GM12878 (cell line): Measurements from ENCODE around the gene PDZRN4. TPM values are rescaled to one million over a fixed set of nuclear protein-coding genes. Genes with fewer than 3 reads are reported as not detected.

Experiments
- ATAC-seq: fragments of 200-7000 bp; cut with Tn5 transposase; 3 replicates; pipeline ENCODE4 v1.9.1; 2020; ENCODE audit warnings: mild to moderate bottlenecking, moderate library complexity
- BruUV-seq: library from RNA; stranded (reverse); fragments of 400-500 nt; replicated peaks from 2 replicates; lab custom pipeline; 2021; lab: Mats Ljungman, UMichigan
- CTCF ChIA-PET: fragments of 300-600 bp; sonication (Branson Sonifier 250); formaldehyde crosslinking; extraction: SDS; loops from one replicate; lab custom pipeline; 2021; ENCODE audit warnings: inconsistent platforms; lab: Yijun Ruan, JAX
- POLR2A ChIA-PET: fragments of 350-600 bp; formaldehyde crosslinking; extraction: SDS; loops from one replicate; lab custom pipeline; 2021; ENCODE audit warnings: inconsistent platforms; lab: Charles Lee
- RAD21 ChIA-PET: fragments of 300-600 bp; sonication (Branson Sonifier 250); formaldehyde crosslinking; loops from one replicate; lab custom pipeline; 2023; ENCODE audit warnings: antibody characterized with exemption; ENCODE audit not compliant: unreplicated experiment; lab: Charles Lee
- SMC1A ChIA-PET: fragments of 300-600 bp; sonication (Branson Sonifier 250); formaldehyde crosslinking; loops from one replicate; lab custom pipeline; 2023; ENCODE audit not compliant: unreplicated experiment, uncharacterized antibody; lab: Charles Lee
- DNase-seq: peaks from one replicate; pipeline ENCODE4 v3.0.0-alpha.2; 2011; ENCODE audit warnings: low read depth, low spot score
- FAIRE-seq: peaks from 3 replicates; lab custom pipeline; 2011; peaks lifted over from hg19 to GRCh38; lab: Jason Lieb, UNC
- H2AFZ ChIP-seq: 2 replicates; pipeline ENCODE4 v1.6.0; 2011; ENCODE audit warnings: low read depth, low read length, control low read depth; ENCODE audit not compliant: control insufficient read depth
- H3K27ac ChIP-seq: 2 replicates; pipeline ENCODE4 v1.5.1; 2011; ENCODE audit warnings: control low read depth; ENCODE audit not compliant: control insufficient read depth, insufficient read depth
- H3K27me3 ChIP-seq, 2 experiments: replicated peaks in 1 of 2; 2 replicates each; pipeline versions ENCODE4 v1.6.0 to v1.6.1; 2011; ENCODE audit warnings: low read length in 1 of 2; ENCODE audit not compliant: control insufficient read depth in 2 of 2, insufficient read depth in 2 of 2
- H3K36me3 ChIP-seq, 2 experiments: 2 replicates each; pipeline ENCODE4 v1.5.1; 2011; ENCODE audit warnings: low read length in 1 of 2; ENCODE audit not compliant: control insufficient read depth in 2 of 2, insufficient read depth in 2 of 2
- H3K4me1 ChIP-seq: 2 replicates; pipeline ENCODE4 v1.6.1; 2011; ENCODE audit warnings: mild to moderate bottlenecking, low read length, moderate library complexity, mixed read lengths; ENCODE audit not compliant: control insufficient read depth, insufficient read depth
- H3K4me2 ChIP-seq: 2 replicates; pipeline ENCODE4 v1.6.0; 2011; ENCODE audit warnings: control low read depth; ENCODE audit not compliant: control insufficient read depth, insufficient read depth
- H3K4me3 ChIP-seq: fragments of 200-600 bp; sonication (generic); 2 replicates; pipeline ENCODE4 v1.5.1; 2016
- H3K79me2 ChIP-seq: 2 replicates; pipeline ENCODE4 v1.6.0; 2011; ENCODE audit warnings: low read length; ENCODE audit not compliant: control insufficient read depth, insufficient read depth
- H3K9ac ChIP-seq: 2 replicates; pipeline ENCODE4 v1.8.0; 2011; ENCODE audit warnings: low read length, control low read depth, mixed read lengths; ENCODE audit not compliant: control insufficient read depth, insufficient read depth
- H3K9me3 ChIP-seq: replicated peaks from 3 replicates; pipeline ENCODE4 v1.5.1; 2011; ENCODE audit warnings: mild to moderate bottlenecking, low read length; ENCODE audit not compliant: control insufficient read depth, insufficient read depth
- H4K20me1 ChIP-seq: 2 replicates; pipeline ENCODE4 v1.6.0; 2011; ENCODE audit not compliant: control insufficient read depth, insufficient read depth
- BACH1 ChIP-seq: fragments of 450-650 bp; IDR thresholded peaks from 2 replicates; pipeline ENCODE4 v1.6.1; 2017; ENCODE audit warnings: mild to moderate bottlenecking, borderline replicate concordance
- BHLHE40 ChIP-seq, 2 experiments: fragments of 450-650 bp in 1 of 2; IDR thresholded peaks; 2 replicates each; pipeline ENCODE4 v1.6.1; 2011 to 2017; ENCODE audit warnings: low read depth in 2 of 2, borderline replicate concordance in 1 of 2, improper control_type of control experiment in 1 of 2, low read length in 1 of 2, mild to moderate bottlenecking in 1 of 2
- CBX3 ChIP-seq: fragments of 200-600 bp; sonication (generic); IDR thresholded peaks from 2 replicates; pipeline ENCODE4 v1.6.1; 2016; ENCODE audit warnings: low read depth, borderline replicate concordance
- MTA2 ChIP-seq: fragments of 450-650 bp; IDR thresholded peaks from 2 replicates; pipeline ENCODE4 v1.6.1; 2016; ENCODE audit warnings: low read depth, mild to moderate bottlenecking, moderate library complexity
- SMAD5 ChIP-seq: IDR thresholded peaks from 2 replicates; pipeline ENCODE4 v1.6.1; 2016; ENCODE audit warnings: antibody characterized with exemption, low read depth
- SUZ12 ChIP-seq: fragments of 200-600 bp; sonication (generic); IDR thresholded peaks from one replicate; pipeline ENCODE4 v1.6.1; 2018; ENCODE audit warnings: antibody characterized with exemption, mild to moderate bottlenecking; ENCODE audit not compliant: unreplicated experiment
- ZBTB4 ChIP-seq: fragments of 450-650 bp; formaldehyde crosslinking; IDR thresholded peaks from 2 replicates; pipeline ENCODE4 v1.4.0; 2022; ENCODE audit warnings: mild to moderate bottlenecking, moderate library complexity
- WGBS: methylation state at CpG from one replicate; pipeline ENCODE4 v1.1.6; 2016; ENCODE audit warnings: low lambda C conversion rate; ENCODE audit not compliant: insufficient replicate concordance, insufficient coverage; ENCODE audit errors: missing lambda C conversion rate; 5-methylcytosine and 5-hydroxymethylcytosine counted together
- in situ Hi-C: fragments of 300-500 bp; cut with MboI; formaldehyde crosslinking; loops from 9 replicates; pipeline ENCODE4 v1.14.3; 2018; ENCODE audit warnings: mixed read lengths
- intact Hi-C: fragments of 100-400 bp; cut with micrococcal nuclease; formaldehyde crosslinking; loops from one replicate; pipeline ENCODE4 v1.14.2; 2022; ENCODE audit not compliant: unreplicated experiment
- polyA plus RNA-seq, 11 experiments: library from polyadenylated mRNA; depleted of rRNA in 4 of 11; unstranded in 6 of 11; stranded (reverse) in 5 of 11; fragments of >200 nt; fragmentation: Nextera tagmentation in 4 of 11; fragmentation: Illumina TruSeq in 1 of 11; extraction: Ambion mirVana in 4 of 11; extraction: Trizol in 1 of 11; gene quantifications; 1 replicate in 1 of 11; 2 replicates in 10 of 11; pipeline versions ENCODE4 v1.2.1 to v1.2.3, GENCODE V29; 2011 to 2016; ENCODE audit warnings: inconsistent platforms in 2 of 11, missing spikeins in 2 of 11, low read depth in 1 of 11
- total RNA-seq, 4 experiments: library from RNA; depleted of rRNA in 3 of 4; stranded (reverse); fragments of >200 nt in 3 of 4; fragmentation: Illumina TruSeq in 1 of 4; extraction: Trizol in 1 of 4; gene quantifications; 2 replicates each; pipeline versions ENCODE4 v1.2.1 to v1.2.3, GENCODE V29; 2013 to 2021
- TF ChIP-seq, protein P1 (sequence below): fragments of 450-650 bp; IDR thresholded peaks from 2 replicates; pipeline ENCODE4 v1.6.1; 2016; ENCODE audit warnings: mild to moderate bottlenecking, moderate library complexity, borderline replicate concordance
- TF ChIP-seq, protein P2 (sequence below): fragments of 450-650 bp; IDR thresholded peaks from 2 replicates; pipeline ENCODE4 v1.6.1; 2018; ENCODE audit warnings: borderline replicate concordance, mild to moderate bottlenecking; ENCODE audit not compliant: partially characterized antibody

PDZRN4 gene
- total and polyA plus RNA-seq, 10 of the 15 experiments (the other 5 are each of a cell fraction or from before 2014, with no cell fraction given) = 0.03 TPM; not detected in 9

DNA sequence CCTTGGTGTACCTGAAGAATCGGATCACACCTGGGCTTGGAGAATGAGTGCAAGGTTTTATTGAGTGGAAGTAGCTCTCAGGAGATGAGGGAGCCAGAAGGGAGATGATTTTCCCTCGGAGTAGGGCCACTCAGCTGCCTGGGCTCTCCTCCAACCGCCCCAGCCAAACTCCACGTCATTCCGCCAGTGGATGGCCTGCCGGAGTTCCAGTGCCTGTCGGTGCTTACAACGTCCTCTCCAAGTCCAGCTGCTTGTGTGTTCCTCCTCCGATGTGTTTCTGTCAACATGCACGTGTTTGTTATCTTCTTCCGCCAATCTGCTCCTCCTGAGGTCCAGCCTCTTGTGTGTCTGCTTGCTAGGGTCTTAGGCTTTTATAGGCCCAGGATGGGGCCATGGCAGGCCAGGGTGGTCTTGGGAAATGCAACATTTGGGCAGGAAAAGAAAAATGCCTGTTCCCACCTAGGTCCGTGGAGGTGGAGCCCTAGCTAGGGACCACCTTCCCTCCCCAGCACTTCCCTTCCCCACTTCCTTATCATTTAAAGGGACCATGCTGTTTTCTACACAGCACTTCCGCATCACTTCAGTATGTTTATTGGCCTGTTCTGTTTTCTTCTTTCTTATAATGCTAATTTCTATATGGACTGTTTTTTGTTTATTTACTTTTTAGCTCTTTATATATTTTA, 343.2 kb downstream of the PDZRN4 start (continued):
- TF ChIP-seq, protein P1, sequence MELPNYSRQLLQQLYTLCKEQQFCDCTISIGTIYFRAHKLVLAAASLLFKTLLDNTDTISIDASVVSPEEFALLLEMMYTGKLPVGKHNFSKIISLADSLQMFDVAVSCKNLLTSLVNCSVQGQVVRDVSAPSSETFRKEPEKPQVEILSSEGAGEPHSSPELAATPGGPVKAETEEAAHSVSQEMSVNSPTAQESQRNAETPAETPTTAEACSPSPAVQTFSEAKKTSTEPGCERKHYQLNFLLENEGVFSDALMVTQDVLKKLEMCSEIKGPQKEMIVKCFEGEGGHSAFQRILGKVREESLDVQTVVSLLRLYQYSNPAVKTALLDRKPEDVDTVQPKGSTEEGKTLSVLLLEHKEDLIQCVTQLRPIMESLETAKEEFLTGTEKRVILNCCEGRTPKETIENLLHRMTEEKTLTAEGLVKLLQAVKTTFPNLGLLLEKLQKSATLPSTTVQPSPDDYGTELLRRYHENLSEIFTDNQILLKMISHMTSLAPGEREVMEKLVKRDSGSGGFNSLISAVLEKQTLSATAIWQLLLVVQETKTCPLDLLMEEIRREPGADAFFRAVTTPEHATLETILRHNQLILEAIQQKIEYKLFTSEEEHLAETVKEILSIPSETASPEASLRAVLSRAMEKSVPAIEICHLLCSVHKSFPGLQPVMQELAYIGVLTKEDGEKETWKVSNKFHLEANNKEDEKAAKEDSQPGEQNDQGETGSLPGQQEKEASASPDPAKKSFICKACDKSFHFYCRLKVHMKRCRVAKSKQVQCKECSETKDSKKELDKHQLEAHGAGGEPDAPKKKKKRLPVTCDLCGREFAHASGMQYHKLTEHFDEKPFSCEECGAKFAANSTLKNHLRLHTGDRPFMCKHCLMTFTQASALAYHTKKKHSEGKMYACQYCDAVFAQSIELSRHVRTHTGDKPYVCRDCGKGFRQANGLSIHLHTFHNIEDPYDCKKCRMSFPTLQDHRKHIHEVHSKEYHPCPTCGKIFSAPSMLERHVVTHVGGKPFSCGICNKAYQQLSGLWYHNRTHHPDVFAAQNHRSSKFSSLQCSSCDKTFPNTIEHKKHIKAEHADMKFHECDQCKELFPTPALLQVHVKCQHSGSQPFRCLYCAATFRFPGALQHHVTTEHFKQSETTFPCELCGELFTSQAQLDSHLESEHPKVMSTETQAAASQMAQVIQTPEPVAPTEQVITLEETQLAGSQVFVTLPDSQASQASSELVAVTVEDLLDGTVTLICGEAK = no peak
- TF ChIP-seq BHLHE40 (IDR thresholded peaks at IDR 0.05; ENCODE audit: borderline replicate concordance in 1 of 2, low read depth in 2 of 2, low read length in 1 of 2) = no peak
- TF ChIP-seq, protein P2, sequence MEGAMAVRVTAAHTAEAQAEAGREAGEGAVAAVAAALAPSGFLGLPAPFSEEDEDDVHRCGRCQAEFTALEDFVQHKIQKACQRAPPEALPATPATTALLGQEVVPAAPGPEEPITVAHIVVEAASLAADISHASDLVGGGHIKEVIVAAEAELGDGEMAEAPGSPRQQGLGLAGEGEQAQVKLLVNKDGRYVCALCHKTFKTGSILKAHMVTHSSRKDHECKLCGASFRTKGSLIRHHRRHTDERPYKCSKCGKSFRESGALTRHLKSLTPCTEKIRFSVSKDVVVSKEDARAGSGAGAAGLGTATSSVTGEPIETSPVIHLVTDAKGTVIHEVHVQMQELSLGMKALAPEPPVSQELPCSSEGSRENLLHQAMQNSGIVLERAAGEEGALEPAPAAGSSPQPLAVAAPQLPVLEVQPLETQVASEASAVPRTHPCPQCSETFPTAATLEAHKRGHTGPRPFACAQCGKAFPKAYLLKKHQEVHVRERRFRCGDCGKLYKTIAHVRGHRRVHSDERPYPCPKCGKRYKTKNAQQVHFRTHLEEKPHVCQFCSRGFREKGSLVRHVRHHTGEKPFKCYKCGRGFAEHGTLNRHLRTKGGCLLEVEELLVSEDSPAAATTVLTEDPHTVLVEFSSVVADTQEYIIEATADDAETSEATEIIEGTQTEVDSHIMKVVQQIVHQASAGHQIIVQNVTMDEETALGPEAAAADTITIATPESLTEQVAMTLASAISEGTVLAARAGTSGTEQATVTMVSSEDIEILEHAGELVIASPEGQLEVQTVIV = no peak

DNA sequence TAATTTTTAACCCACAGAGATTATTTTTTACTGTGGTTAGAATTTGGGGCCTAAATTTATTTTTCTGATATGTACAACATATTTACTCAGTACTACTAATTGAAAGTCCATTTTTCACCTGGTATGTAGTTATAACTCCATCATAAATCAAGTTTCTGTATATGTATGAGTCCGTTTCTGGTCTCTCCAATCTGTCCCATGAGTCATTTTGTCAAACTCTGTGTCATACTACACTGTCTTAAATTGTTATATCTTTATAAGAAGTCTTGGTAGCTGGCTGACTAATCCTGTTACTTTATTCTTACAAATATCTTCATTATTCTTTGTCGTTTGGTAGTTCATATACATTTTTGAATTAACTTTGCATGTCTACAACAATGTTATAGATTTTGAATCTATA, 344.0 kb downstream of the PDZRN4 start:
- ATAC-seq = no peak
- ChIA-PET SMC1A (no interaction called here), RAD21 (no interaction called here), POLR2A (no interaction called here), CTCF (interaction anchor here (1.1 kb wide), 1 partner anchor 255 kb away, joined by 3 read pairs; no protein-coding TSS in a partner anchor)
- intact Hi-C loops = no loop called here
- WGBS = 1% methylated on average over 2 of the region's 2 CpGs
- Histone ChIP-seq H3K4me3 (no peak overlapping the region), H3K9ac (no peak overlapping the region), H2AFZ (no peak overlapping the region), H3K9me3 (no peaks in the 10 kb centered on the region), H3K4me2 (no peak overlapping the region), H3K4me1 (no peaks in the 10 kb centered on the region), H3K79me2 (no peaks in the 10 kb centered on the region), H3K27me3 (no peaks in the 10 kb centered on the region), H3K36me3 (no peaks in the 10 kb centered on the region), H3K27ac (no peak overlapping the region), H4K20me1 (no peaks in the 10 kb centered on the region)
- BruUV-seq = no TSS peak
- no peak for DNase-seq
- FAIRE-seq = no peak
- in situ Hi-C loops = no loop called here
- TF ChIP-seq MTA2 (no peak), ZBTB4 (CRISPR knock-in tag) (no peak), SMAD5 (no peak), SUZ12 (no peak), CBX3 (no peak), BACH1 (no peak)
